Measurements from ENCODE around the gene KRT5.

Gene KRT5

DNA sequence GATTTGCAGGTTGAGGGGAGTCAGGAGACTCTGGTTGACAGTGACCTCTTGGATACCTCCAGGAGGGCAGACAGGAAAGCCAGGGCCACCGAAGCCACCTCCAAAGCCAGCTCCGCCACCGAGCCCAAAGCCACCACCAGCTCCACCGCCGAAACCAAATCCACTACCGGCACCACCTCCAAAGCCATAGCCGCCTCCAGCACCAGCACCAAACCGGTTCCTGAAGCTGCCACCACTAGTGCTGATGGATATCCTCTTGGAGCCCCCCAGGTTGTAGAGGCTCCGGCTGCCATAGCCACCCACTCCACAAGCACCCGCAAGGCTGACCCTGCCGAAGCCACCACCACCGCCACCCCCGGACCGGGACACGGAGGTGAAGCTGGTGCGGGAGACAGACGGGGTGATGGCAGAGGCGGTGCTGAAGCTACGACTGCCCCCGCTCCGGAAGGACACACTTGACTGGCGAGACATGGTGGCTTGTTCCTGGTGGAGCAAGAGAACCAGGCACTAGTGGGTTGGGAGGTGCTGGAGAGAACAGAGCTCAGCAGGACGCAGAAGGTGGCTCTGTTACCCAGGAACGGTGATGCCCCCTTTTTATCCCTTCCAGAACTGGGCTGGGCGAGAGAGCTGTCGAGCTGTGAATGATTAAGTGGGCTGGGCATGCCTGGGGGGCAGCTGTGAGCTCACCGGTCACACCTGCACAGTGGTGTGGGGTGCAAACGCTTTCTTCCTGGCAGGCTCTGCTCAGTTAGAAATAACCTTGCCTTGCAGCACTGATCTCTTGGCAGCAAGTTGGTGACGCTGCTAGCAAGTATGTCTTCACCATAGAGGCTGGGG, at the start of gene KRT5:
TSS of gene KRT5 (minus strand) at position 569 of the 837 bp plus-strand sequence. CDS start at position 471, 98 bp downstream.
- DNase-seq (ENCODE audit: low read depth in 3 of 3, low spot score in 1 of 3) = no peak

GRCh38 chr12:52568111-52568510, 47.9 kb upstream of the KRT5 start:
- DNase-seq (ENCODE audit: low read depth in 3 of 3, low spot score in 1 of 3) = no peak

DNA sequence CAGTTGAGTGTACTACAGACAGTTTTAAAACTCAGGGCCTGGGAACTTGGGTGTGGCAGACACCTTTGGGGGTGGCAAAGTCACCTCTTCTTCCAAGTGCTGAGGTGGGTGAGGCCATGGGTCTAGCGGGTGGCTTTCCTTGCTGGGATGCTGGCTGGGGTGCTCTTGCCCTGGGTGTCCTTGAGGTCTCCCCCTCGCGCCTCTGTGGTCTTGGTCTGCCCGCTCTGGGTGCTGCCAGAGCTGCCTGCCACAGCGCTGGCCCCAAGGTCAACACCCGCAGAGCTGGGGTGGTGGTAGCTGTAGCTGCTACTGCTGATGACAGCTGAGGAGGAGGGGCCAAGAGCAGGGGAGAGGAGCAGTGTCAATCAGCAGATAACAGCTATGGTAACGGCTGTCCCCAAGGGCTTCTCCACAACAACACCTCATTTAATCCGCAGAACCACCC, 46.7 kb upstream of the KRT5 start:
- DNase-seq (ENCODE audit: low read depth in 3 of 3, low spot score in 1 of 3) = no peak

DNA sequence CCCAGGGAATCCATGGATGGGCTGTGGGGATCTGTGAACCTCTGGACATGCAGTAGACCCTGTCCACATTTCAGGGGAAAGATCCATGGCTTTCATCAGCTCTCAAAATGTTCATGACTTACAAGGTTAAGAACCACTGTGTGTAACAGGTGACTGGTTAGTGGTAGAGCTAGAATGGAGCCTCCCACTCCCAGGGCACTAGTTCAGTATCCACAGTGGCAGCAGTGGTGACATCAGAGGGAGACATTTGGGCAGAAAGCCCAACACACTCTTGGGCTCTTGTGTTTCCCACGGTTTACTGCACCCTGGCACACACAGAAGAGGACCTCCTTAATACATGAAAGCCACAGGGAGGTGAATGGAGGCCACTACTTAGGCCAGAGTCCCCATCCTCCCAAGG, 44.4 kb upstream of the KRT5 start:
- DNase-seq (ENCODE audit: low read depth in 3 of 3, low spot score in 1 of 3) = no peak

DNA sequence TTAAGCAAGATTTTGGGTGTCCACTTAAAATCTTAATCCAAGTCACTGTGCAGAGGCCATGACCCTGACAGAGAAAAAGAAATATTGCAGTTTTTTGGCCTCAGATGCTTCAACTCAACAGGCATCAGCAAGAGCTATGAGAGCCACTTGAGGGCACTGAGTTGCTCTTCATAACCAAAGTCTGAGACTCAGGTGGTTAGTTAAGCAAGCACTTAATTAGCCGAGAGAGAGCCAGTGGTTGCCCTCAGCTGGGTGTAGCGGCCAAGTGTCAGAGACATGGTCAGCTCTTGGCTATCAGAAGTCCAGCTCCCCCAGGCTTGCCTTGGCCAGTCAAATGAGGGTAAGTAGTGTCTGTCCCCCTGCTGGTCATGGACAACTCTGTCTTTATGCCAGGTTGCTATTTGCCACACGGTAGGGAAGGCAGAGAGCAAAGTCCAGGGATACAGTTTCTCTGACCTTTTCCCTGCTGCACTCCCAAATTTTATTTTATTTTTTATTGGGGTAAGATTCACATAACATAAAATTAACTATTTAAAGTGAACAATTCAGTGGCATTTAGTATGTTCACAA, 41.8 kb upstream of the KRT5 start:
- no peak for DNase-seq (ENCODE audit: low read depth in 3 of 3, low spot score in 1 of 3)

GRCh38 chr12:52559979-52560378, 39.8 kb upstream of the KRT5 start:
- DNase-seq (ENCODE audit: low read depth in 3 of 3, low spot score in 1 of 3) = no peak

DNA sequence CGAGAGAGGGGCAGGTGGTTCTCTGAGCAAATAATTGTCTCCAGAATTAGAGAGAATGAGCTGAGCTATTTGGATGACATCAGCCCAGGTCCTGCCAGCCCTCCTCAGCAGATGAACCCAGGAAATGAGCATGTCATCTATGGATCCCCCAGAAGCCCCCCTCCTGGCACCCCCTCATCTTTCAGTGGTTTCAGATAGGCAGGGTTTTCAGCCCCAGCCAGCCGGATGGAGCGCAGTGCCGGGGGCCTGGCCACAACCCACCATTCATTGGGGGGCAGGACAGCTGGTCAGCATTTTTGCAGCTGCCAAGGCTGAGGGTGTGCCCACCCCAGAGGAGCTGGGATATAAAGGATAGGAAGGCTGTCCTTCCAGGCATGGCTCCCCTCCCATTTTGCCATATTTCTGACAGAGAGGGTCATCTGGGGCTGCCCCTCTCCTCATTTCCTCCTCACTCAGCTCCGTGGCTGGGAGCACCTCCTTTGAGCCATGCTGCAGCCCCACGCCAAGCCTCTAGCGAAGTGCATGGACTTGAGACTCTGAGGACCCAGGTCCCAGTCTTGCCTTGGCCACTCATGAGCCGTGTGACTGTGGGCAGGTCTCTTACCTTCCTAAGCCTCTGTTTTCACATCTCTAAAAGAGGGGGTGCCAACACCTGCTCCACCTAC, 38.7 kb upstream of the KRT5 start:
- no peak for DNase-seq (ENCODE audit: low read depth in 3 of 3, low spot score in 1 of 3)

- DNase-seq (ENCODE audit: low read depth in 3 of 3, low spot score in 1 of 3) = no peak
Observed at GRCh38 chr12:52557476-52557875, 37.3 kb upstream of the KRT5 start.

- no peak for DNase-seq (ENCODE audit: low read depth in 3 of 3, low spot score in 1 of 3)
Observed at GRCh38 chr12:52555577-52555976, 35.4 kb upstream of the KRT5 start.

GRCh38 chr12:52552681-52553195, 32.5 kb upstream of the KRT5 start, which contains the start of gene KRT71:
Gene KRT71, minus strand, starts transcription at chr12:52553145. Its CDS starts 68 bp downstream, at chr12:52553077.
- DNase-seq (ENCODE audit: low read depth in 3 of 3, low spot score in 1 of 3) = no peak

DNA sequence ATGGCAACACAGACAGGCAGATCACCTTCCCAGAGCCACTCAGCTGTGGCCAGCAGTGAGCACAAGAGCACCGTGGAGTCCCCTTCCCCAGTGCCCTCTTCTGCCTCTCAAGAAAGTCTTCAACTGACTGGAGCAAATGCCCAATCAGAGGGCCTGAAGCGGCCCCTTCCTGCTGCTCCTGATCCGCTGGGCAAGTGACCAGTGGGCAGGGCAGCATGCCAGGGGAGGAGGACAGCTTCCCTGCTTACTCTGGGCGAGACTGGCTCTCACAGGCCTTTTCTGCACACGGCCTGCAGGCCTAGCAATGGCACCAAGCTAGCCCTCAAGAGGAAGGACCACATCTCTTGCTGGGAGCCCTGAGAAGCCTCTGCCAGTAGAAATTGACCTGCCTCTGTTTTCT, 31.9 kb upstream of the KRT5 start:
- no peak for DNase-seq (ENCODE audit: low read depth in 3 of 3, low spot score in 1 of 3)

- DNase-seq (ENCODE audit: low read depth in 3 of 3, low spot score in 1 of 3) = no peak
Observed at GRCh38 chr12:52551216-52551865, 31.1 kb upstream of the KRT5 start.

GRCh38 chr12:52546126-52546525, 25.9 kb upstream of the KRT5 start:
- DNase-seq (ENCODE audit: low read depth in 3 of 3, low spot score in 1 of 3) = no peak

GRCh38 chr12:52543985-52544883, 24.0 kb upstream of the KRT5 start:
- DNase-seq (ENCODE audit: low read depth in 3 of 3, low spot score in 1 of 3) = no peak

GRCh38 chr12:52542785-52543318, 22.7 kb upstream of the KRT5 start:
- DNase-seq (ENCODE audit: low read depth in 3 of 3, low spot score in 1 of 3) = no peak

GRCh38 chr12:52542157-52542556, 22.0 kb upstream of the KRT5 start:
- no peak for DNase-seq (ENCODE audit: low read depth in 3 of 3, low spot score in 1 of 3)

DNA sequence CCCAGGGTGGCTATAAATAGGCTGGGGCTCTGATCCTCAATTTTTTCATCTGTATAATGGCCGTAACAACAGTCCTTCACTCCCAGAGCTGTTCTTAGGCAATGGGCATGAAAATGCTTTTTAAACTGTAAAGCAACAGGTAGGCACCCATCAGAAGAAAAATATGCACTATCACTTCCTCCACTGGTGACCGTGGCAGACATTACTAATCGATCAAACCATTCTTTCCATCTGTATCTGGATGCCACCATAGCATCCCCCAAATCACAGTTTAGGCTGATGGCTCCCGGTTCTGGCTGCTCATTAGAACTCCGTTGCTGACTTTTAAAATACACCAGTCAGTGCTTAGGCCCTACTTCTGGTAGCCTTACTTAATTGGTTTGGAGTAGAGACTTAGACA, 21.5 kb upstream of the KRT5 start:
- DNase-seq (ENCODE audit: low read depth in 3 of 3, low spot score in 1 of 3) = no peak

GRCh38 chr12:52540531-52540930, 20.3 kb upstream of the KRT5 start:
- no peak for DNase-seq (ENCODE audit: low read depth in 3 of 3, low spot score in 1 of 3)

GRCh38 chr12:52539821-52540173, 19.6 kb upstream of the KRT5 start:
- no peak for DNase-seq (ENCODE audit: low read depth in 3 of 3, low spot score in 1 of 3)

Data from stimulated activated CD4-positive, alpha-beta T cell treated with anti-CD3 and anti-CD28 coated beads, TNF-alpha, amount 100 ng/mL, for 1 hour (primary cell).